NCI-H187 (cell line): ENCODE data around the gene RNASE4.
"Not testable (repeated sequence)": the region's sequence is repeated elsewhere in the genome, so short reads cannot be mapped to it uniquely, and the experiment has no call there.

Source experiments
- DNase-seq, 2 experiments: peaks; one replicate each; lab custom pipeline; 2025; lab: John Stamatoyannopoulos, UW

RNASE4 gene

GRCh38 chr14:20698934-20699333 is 14.6 kb downstream of the RNASE4 start:
- DNase-seq, result no peak

GRCh38 chr14:20699931-20700330 is 15.6 kb downstream of the RNASE4 start:
- no peak for DNase-seq

GRCh38 chr14:20700965-20701364 is 16.6 kb downstream of the RNASE4 start:
- not testable (repeated sequence) for DNase-seq

GRCh38 chr14:20706657-20707355 is 22.4 kb downstream of the RNASE4 start:
- no peak for DNase-seq

- DNase-seq, result no peak
Observed at GRCh38 chr14:20707622-20708021, 23.3 kb downstream of the RNASE4 start.

- no peak for DNase-seq
Observed at GRCh38 chr14:20711261-20711660, 26.9 kb downstream of the RNASE4 start.

GRCh38 chr14:20711685-20712084 is 27.3 kb downstream of the RNASE4 start:
- no peak for DNase-seq

- DNase-seq, result no peak
Observed at GRCh38 chr14:20712904-20713303, 28.5 kb downstream of the RNASE4 start.

- DNase-seq, result no peak
Observed at GRCh38 chr14:20714593-20715250, 30.4 kb downstream of the RNASE4 start.

- no peak for DNase-seq
Observed at GRCh38 chr14:20719777-20720176, 35.4 kb downstream of the RNASE4 start.

- DNase-seq, result no peak
Observed at GRCh38 chr14:20720741-20721140, 36.4 kb downstream of the RNASE4 start.

- DNase-seq, result no peak
Observed at GRCh38 chr14:20722016-20722415, 37.7 kb downstream of the RNASE4 start.

GRCh38 chr14:20723488-20723887 is 39.1 kb downstream of the RNASE4 start:
- no peak for DNase-seq

- not testable (repeated sequence) for DNase-seq
Observed at GRCh38 chr14:20726121-20726520, 41.8 kb downstream of the RNASE4 start.

- DNase-seq, result no peak
Observed at GRCh38 chr14:20726531-20726930, 42.2 kb downstream of the RNASE4 start.

GRCh38 chr14:20730891-20731290 is 46.5 kb downstream of the RNASE4 start:
- DNase-seq, result no peak

- no peak for DNase-seq
Observed at GRCh38 chr14:20732477-20732876, 48.1 kb downstream of the RNASE4 start.

- no peak for DNase-seq
Observed at GRCh38 chr14:20732979-20733635, 48.7 kb downstream of the RNASE4 start.

- DNase-seq, result no peak
Observed at GRCh38 chr14:20733684-20734429, 49.5 kb downstream of the RNASE4 start.

GRCh38 chr14:20734430-20734806 is 50.1 kb downstream of the RNASE4 start:
- no peak for DNase-seq

- not testable (repeated sequence) for DNase-seq
Observed at GRCh38 chr14:20738292-20738691, 53.9 kb downstream of the RNASE4 start.

- no peak for DNase-seq
Observed at GRCh38 chr14:20742132-20742531, 57.8 kb downstream of the RNASE4 start.

GRCh38 chr14:20743556-20743955 is 59.2 kb downstream of the RNASE4 start:
- DNase-seq, result no peak
